DND-41 (cell line): ENCODE data around the gene TM4SF18.

Source experiments
- ATAC-seq: fragments of 200-7000 bp; cut with Tn5 transposase; 3 replicates; pipeline ENCODE4 v1.9.1; 2021; ENCODE audit warnings: low read depth; ENCODE audit not compliant: insufficient read depth
- DNase-seq: peaks from one replicate; pipeline ENCODE4 v3.0.0-alpha.2; 2020
- H2AFZ ChIP-seq: 2 replicates; pipeline ENCODE4 v1.6.0; 2012; ENCODE audit warnings: low read depth, low read length
- H3K27ac ChIP-seq: 2 replicates; pipeline ENCODE4 v1.5.1; 2012; ENCODE audit warnings: low read length, inconsistent platforms
- H3K27me3 ChIP-seq: fragments of 200-600 bp; sonication (generic); 2 replicates; pipeline ENCODE4 v1.6.0; 2012; ENCODE audit warnings: low read length, mild to moderate bottlenecking, inconsistent platforms; ENCODE audit not compliant: insufficient read depth, poor library complexity
- H3K36me3 ChIP-seq: 2 replicates; pipeline ENCODE4 v1.5.1; 2012; ENCODE audit warnings: low read length, inconsistent platforms; ENCODE audit not compliant: insufficient read depth
- H3K4me1 ChIP-seq: 2 replicates; pipeline ENCODE4 v1.5.1; 2012; ENCODE audit warnings: mild to moderate bottlenecking, low read length; ENCODE audit not compliant: insufficient read depth
- H3K4me2 ChIP-seq: 2 replicates; pipeline ENCODE4 v1.6.0; 2012; ENCODE audit warnings: mild to moderate bottlenecking, moderate library complexity, low read length, inconsistent platforms; ENCODE audit not compliant: insufficient read depth
- H3K4me3 ChIP-seq, 2 experiments: fragments of 200-600 bp in 1 of 2; shearing (Covaris generic) in 1 of 2; 2 replicates each; pipeline ENCODE4 v1.5.1; 2012 to 2016; ENCODE audit warnings: inconsistent platforms in 2 of 2, low read length in 2 of 2, mild to moderate bottlenecking in 2 of 2, low read depth in 1 of 2, moderate library complexity in 1 of 2
- H3K79me2 ChIP-seq: 2 replicates; pipeline ENCODE4 v1.6.0; 2012; ENCODE audit warnings: low read length, inconsistent platforms; ENCODE audit not compliant: insufficient read depth
- H3K9ac ChIP-seq: 2 replicates; pipeline ENCODE4 v1.6.0; 2012; ENCODE audit warnings: low read depth, mild to moderate bottlenecking, inconsistent platforms, low read length, moderate library complexity
- H3K9me3 ChIP-seq: 2 replicates; pipeline ENCODE4 v1.5.1; 2012; ENCODE audit warnings: low read length, moderate library complexity, mild to moderate bottlenecking, inconsistent platforms; ENCODE audit not compliant: insufficient read depth, severe bottlenecking
- H4K20me1 ChIP-seq: 2 replicates; pipeline ENCODE4 v1.6.0; 2012; ENCODE audit warnings: low read length; ENCODE audit not compliant: insufficient read depth
- EZH2 ChIP-seq: IDR thresholded peaks from 3 replicates; pipeline ENCODE4 v1.6.1; 2012; ENCODE audit warnings: borderline replicate concordance, low read depth, mild to moderate bottlenecking, moderate library complexity, low read length, inconsistent platforms; ENCODE audit not compliant: severe bottlenecking
- TF ChIP-seq, protein P1 (sequence below): IDR thresholded peaks from 2 replicates; pipeline ENCODE4 v1.5.1; 2012; ENCODE audit warnings: borderline replicate concordance, low read length, moderate library complexity, mild to moderate bottlenecking; ENCODE audit not compliant: poor library complexity, severe bottlenecking; ENCODE audit errors: extremely low read depth

The TM4SF18 gene

GRCh38 chr3:149368201-149368673 is 34.8 kb upstream of the TM4SF18 start:
- no peak for DNase-seq
- TF ChIP-seq EZH2, result no peak
- TF ChIP-seq, protein P1, sequence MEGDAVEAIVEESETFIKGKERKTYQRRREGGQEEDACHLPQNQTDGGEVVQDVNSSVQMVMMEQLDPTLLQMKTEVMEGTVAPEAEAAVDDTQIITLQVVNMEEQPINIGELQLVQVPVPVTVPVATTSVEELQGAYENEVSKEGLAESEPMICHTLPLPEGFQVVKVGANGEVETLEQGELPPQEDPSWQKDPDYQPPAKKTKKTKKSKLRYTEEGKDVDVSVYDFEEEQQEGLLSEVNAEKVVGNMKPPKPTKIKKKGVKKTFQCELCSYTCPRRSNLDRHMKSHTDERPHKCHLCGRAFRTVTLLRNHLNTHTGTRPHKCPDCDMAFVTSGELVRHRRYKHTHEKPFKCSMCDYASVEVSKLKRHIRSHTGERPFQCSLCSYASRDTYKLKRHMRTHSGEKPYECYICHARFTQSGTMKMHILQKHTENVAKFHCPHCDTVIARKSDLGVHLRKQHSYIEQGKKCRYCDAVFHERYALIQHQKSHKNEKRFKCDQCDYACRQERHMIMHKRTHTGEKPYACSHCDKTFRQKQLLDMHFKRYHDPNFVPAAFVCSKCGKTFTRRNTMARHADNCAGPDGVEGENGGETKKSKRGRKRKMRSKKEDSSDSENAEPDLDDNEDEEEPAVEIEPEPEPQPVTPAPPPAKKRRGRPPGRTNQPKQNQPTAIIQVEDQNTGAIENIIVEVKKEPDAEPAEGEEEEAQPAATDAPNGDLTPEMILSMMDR, result no peak
- no peaks in the 10 kb centered on the region for H3K4me1 ChIP-seq

GRCh38 chr3:149366941-149367840 is 33.8 kb upstream of the TM4SF18 start:
- no peak overlapping the region for H3K4me2 ChIP-seq
- no peaks in the 10 kb centered on the region for H4K20me1 ChIP-seq
- H2AFZ ChIP-seq, result no peak overlapping the region
- H3K4me1 ChIP-seq, result no peaks in the 10 kb centered on the region
- ATAC-seq (no peak), DNase-seq (no peak)
- H3K36me3 ChIP-seq, result no peaks in the 10 kb centered on the region
- no peak overlapping the region for H3K9ac ChIP-seq
- H3K27ac ChIP-seq, result no peak overlapping the region
- TF ChIP-seq, protein P1, result no peak
- no peak for TF ChIP-seq EZH2
- H3K4me3 ChIP-seq, result no peak overlapping the region
- H3K79me2 ChIP-seq, result no peaks in the 10 kb centered on the region
- peaks cover 2% of the 10 kb centered on the region for H3K27me3 ChIP-seq
- H3K9me3 ChIP-seq, result no peaks in the 10 kb centered on the region

More at GRCh38 chr3:149368201-149368673, 34.8 kb upstream of the TM4SF18 start:
- H3K27me3 ChIP-seq, result no peaks in the 10 kb centered on the region
- no peak overlapping the region for H3K9ac ChIP-seq
- H3K27ac ChIP-seq, result no peak overlapping the region
- no peaks in the 10 kb centered on the region for H3K9me3 ChIP-seq
- H4K20me1 ChIP-seq, result no peaks in the 10 kb centered on the region
- ATAC-seq, result no peak
- H3K4me2 ChIP-seq, result no peak overlapping the region
- H3K79me2 ChIP-seq, result no peaks in the 10 kb centered on the region
- H3K4me3 ChIP-seq, result no peak overlapping the region
- H2AFZ ChIP-seq, result no peak overlapping the region
- H3K36me3 ChIP-seq, result no peaks in the 10 kb centered on the region

DNA sequence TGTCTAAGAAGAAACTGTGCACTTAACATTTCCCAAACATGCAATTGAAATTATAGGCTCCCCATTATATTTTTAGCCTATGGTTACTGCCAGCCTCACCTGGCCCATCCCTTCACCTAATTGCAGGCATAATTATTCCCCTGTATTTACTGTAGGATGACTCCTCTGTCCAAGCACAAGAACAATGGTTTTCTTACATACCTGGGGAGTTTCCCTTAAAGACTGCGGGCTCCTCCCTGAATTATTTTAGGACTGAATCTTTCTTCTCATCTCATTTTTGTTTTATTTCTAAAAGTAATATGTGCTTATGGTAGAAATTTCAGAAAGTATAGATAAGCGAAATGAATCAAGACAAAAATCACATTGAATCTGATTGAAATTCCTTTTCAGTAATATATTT is 32.6 kb upstream of the TM4SF18 start:
- no peak for ATAC-seq
- H4K20me1 ChIP-seq, result no peaks in the 10 kb centered on the region
- H3K9ac ChIP-seq, result no peak overlapping the region
- no peaks in the 10 kb centered on the region for H3K36me3 ChIP-seq
- H3K27ac ChIP-seq, result no peak overlapping the region
- H3K4me2 ChIP-seq, result no peak overlapping the region
- DNase-seq, result no peak
- no peaks in the 10 kb centered on the region for H3K79me2 ChIP-seq
- H2AFZ ChIP-seq, result no peak overlapping the region
- peaks cover 3% of the 10 kb centered on the region for H3K27me3 ChIP-seq
- TF ChIP-seq, protein P1, result no peak
- no peak for TF ChIP-seq EZH2
- no peak overlapping the region for H3K4me3 ChIP-seq
- no peaks in the 10 kb centered on the region for H3K9me3 ChIP-seq
- H3K4me1 ChIP-seq, result no peaks in the 10 kb centered on the region
